Loucy (cell line): ENCODE data around the gene RPL22.

Experiments
- EZH2phosphoT487 ChIP-seq: fragments of 200-600 bp; IDR thresholded peaks from 2 replicates; pipeline ENCODE4 v1.6.1; 2018; ENCODE audit warnings: antibody characterized with exemption, mild to moderate bottlenecking, moderate library complexity, borderline replicate concordance
- TF ChIP-seq, protein P1 (sequence below): fragments of 200-600 bp; sonication (generic); conservative IDR thresholded peaks from 2 replicates; pipeline ENCODE4 v1.5.1; 2014; ENCODE audit warnings: mild to moderate bottlenecking, antibody characterized with exemption, low read length

DNA sequence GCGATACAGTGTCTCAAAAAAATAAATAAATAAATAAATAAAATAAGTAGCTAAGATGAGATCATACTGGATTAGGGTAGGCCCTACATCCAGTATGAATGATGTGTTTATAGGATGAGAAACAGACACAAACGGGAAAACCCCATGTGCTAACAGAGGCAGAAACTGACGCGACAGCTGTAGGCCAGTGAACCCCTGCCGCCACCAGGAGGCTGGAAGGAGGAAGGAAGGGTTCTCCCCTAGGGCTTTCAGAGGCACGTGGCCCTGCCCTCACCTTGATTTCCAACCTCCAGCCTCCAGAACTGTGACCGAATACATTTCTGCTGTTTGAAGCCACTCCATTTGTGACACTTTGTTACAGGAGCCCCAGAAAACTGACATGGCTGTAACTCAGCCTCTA is 57.8 kb downstream of the RPL22 start:
- TF ChIP-seq, protein P1, sequence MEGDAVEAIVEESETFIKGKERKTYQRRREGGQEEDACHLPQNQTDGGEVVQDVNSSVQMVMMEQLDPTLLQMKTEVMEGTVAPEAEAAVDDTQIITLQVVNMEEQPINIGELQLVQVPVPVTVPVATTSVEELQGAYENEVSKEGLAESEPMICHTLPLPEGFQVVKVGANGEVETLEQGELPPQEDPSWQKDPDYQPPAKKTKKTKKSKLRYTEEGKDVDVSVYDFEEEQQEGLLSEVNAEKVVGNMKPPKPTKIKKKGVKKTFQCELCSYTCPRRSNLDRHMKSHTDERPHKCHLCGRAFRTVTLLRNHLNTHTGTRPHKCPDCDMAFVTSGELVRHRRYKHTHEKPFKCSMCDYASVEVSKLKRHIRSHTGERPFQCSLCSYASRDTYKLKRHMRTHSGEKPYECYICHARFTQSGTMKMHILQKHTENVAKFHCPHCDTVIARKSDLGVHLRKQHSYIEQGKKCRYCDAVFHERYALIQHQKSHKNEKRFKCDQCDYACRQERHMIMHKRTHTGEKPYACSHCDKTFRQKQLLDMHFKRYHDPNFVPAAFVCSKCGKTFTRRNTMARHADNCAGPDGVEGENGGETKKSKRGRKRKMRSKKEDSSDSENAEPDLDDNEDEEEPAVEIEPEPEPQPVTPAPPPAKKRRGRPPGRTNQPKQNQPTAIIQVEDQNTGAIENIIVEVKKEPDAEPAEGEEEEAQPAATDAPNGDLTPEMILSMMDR = peak; percentile 21; the same call in 1 of the 2 replicates
- TF ChIP-seq EZH2phosphoT487 = no peak
